SK-N-MC (cell line): ENCODE data around the gene ADAM10.
"Not testable (repeated sequence)": the region's sequence is repeated elsewhere in the genome, so short reads cannot be mapped to it uniquely, and the experiment has no call there.

Source experiments
- EZH2 ChIP-seq: fragments of 200-600 bp; sonication (generic); IDR thresholded peaks from one replicate; pipeline ENCODE4 v1.6.1; 2017; ENCODE audit warnings: antibody characterized with exemption
- FOXP2 ChIP-seq: optimal IDR thresholded peaks from 2 replicates; pipeline ENCODE3; 2011; ENCODE audit warnings: mild to moderate bottlenecking, moderate library complexity; ENCODE audit not compliant: insufficient read depth; ENCODE audit errors: extremely low read length, control extremely low read depth
- POLR2AphosphoS5 ChIP-seq: IDR thresholded peaks from 2 replicates; pipeline ENCODE4 v1.6.1; 2012; ENCODE audit warnings: mild to moderate bottlenecking, low read depth, low read length, borderline replicate concordance

DNA sequence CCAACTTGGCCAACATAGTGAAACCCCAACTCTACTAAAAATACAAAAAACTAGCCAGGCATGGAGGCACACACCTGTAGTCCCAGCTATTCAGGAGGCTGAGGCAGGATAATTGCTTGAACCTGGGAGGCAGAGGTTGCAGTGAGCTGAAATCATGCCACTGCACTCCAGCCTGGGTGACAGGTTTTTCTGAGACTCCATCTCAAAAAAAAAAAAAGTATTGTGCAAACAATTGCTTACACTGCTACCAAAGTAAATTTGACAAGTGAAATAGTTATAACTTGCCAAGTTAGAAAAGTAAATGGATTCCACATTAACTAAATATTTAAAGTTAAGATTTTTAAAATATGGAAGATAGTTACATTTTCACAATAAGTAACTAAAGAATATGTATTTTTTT is 129.2 kb downstream of the ADAM10 start:
- not testable (repeated sequence) for TF ChIP-seq POLR2AphosphoS5, EZH2, FOXP2
